OCI-LY7 (cell line): ENCODE measurements around the gene PRDM10.
"Not testable (repeated sequence)": the region's sequence is repeated elsewhere in the genome, so short reads cannot be mapped to it uniquely, and the experiment has no call there.

Experiments
- CTCF ChIP-seq: fragments of 200-600 bp; sonication (generic); conservative IDR thresholded peaks from 2 replicates; pipeline ENCODE4 v1.5.1; 2014; ENCODE audit warnings: mild to moderate bottlenecking, antibody characterized with exemption, low read length, moderate library complexity, mixed read lengths
- EZH2phosphoT487 ChIP-seq: fragments of 200-600 bp; sonication (generic); IDR thresholded peaks from 2 replicates; pipeline ENCODE4 v1.6.1; 2018; ENCODE audit warnings: low read depth, borderline replicate concordance, mild to moderate bottlenecking, mixed run types, antibody characterized with exemption, low read length, moderate library complexity, mixed read lengths

- not testable (repeated sequence) for TF ChIP-seq CTCF, EZH2phosphoT487
Measured at GRCh38 chr11:130021606-130022005, 19.0 kb upstream of the PRDM10 start.
